B cell (primary cell): ENCODE results near the gene MIDN. TPM values are rescaled to one million over a fixed set of nuclear protein-coding genes. Genes with fewer than 3 reads are reported as not detected.

Source experiments
- ATAC-seq: fragments of 200-7000 bp; cut with Tn5 transposase; one replicate; pipeline ENCODE4 v1.10.0; 2021; ENCODE audit warnings: low read depth, mild to moderate bottlenecking, moderate number of reproducible peaks, moderate library complexity
- CTCF ChIA-PET: fragments of 350-600 bp; sonication (Branson Sonifier 250); formaldehyde crosslinking; loops from one replicate; lab custom pipeline; 2021; ENCODE audit warnings: antibody characterized with exemption, inconsistent platforms; lab: Charles Lee
- POLR2A ChIA-PET: fragments of 350-600 bp; sonication (Branson Sonifier 250); formaldehyde crosslinking; loops from one replicate; lab custom pipeline; 2021; ENCODE audit warnings: antibody characterized with exemption; lab: Charles Lee
- DNase-seq: peaks from one replicate; pipeline ENCODE4 v3.0.0; 2013
- H2AFZ ChIP-seq: 2 replicates; pipeline ENCODE4 v1.6.1; 2012; ENCODE audit warnings: mild to moderate bottlenecking, low read depth, low read length; ENCODE audit not compliant: insufficient read depth, poor library complexity, severe bottlenecking
- H3K27ac ChIP-seq, 2 donors: 1 replicate in 1 of 2; 2 replicates in 1 of 2; pipeline ENCODE4 v1.5.1; 2012 to 2013; ENCODE audit warnings: low read length in 2 of 2, mild to moderate bottlenecking in 2 of 2, moderate library complexity in 1 of 2
- H3K27me3 ChIP-seq, 4 experiments: fragments of 200-600 bp in 1 of 4; sonication (generic) in 1 of 4; replicated peaks in 1 of 4; 1 replicate in 2 of 4; 2 replicates in 2 of 4; pipeline versions ENCODE4 v1.6.1 to v1.7.0; 2013 to 2016; ENCODE audit warnings: low read length in 3 of 4, mild to moderate bottlenecking in 2 of 4, mixed read lengths in 1 of 4, moderate library complexity in 1 of 4; ENCODE audit not compliant: insufficient read depth in 4 of 4, control insufficient read depth in 3 of 4; ENCODE audit errors: control extremely low read depth in 1 of 4
- H3K36me3 ChIP-seq, 2 experiments: replicated peaks in 1 of 2; 1 replicate in 1 of 2; 2 replicates in 1 of 2; pipeline versions ENCODE4 v1.6.1 to v1.7.1; 2013; ENCODE audit warnings: low read length in 1 of 2; ENCODE audit not compliant: insufficient read depth in 2 of 2, control insufficient read depth in 1 of 2; ENCODE audit errors: control extremely low read depth in 1 of 2, extremely low read depth in 1 of 2
- H3K4me1 ChIP-seq, 2 donors: fragments of 200-600 bp in 1 of 2; sonication (generic) in 1 of 2; 1 replicate in 1 of 2; 2 replicates in 1 of 2; pipeline versions ENCODE4 v1.5.1 to v1.6.1; 2013 to 2017; ENCODE audit warnings: low read length in 2 of 2; ENCODE audit not compliant: control insufficient read depth in 2 of 2, insufficient read depth in 2 of 2
- H3K4me2 ChIP-seq: replicated peaks from 2 replicates; pipeline ENCODE3; 2012; ENCODE audit warnings: mild to moderate bottlenecking, low read depth, low read length; ENCODE audit not compliant: poor library complexity, severe bottlenecking
- H3K4me3 ChIP-seq, 5 experiments: fragments of 200-600 bp in 1 of 5; sonication (generic) in 1 of 5; 1 replicate in 3 of 5; 2 replicates in 2 of 5; pipeline versions ENCODE4 v1.5.1 to v1.7.0; 2011 to 2016; ENCODE audit warnings: low read length in 4 of 5, mild to moderate bottlenecking in 4 of 5, low read depth in 2 of 5, control low read depth in 1 of 5, moderate library complexity in 1 of 5; ENCODE audit not compliant: insufficient read depth in 1 of 5; ENCODE audit errors: control extremely low read depth in 1 of 5, extremely low read depth in 1 of 5
- H3K79me2 ChIP-seq: fragments of 200-600 bp; sonication (generic); one replicate; pipeline ENCODE4 v1.6.0; 2016; ENCODE audit warnings: low read length; ENCODE audit not compliant: control insufficient read depth, insufficient read depth
- H3K9ac ChIP-seq: fragments of 200-600 bp; sonication (generic); 2 replicates; pipeline ENCODE4 v1.6.1; 2017; ENCODE audit warnings: mild to moderate bottlenecking, low read length, moderate library complexity
- H3K9me3 ChIP-seq, 3 donors: one replicate each; pipeline versions ENCODE4 v1.6.1 to v1.7.1; 2013; ENCODE audit warnings: low read length in 2 of 3; ENCODE audit not compliant: control insufficient read depth in 2 of 3, insufficient read depth in 1 of 3; ENCODE audit errors: control extremely low read depth in 1 of 3
- H4K20me1 ChIP-seq: 2 replicates; pipeline ENCODE4 v1.6.0; 2012; ENCODE audit warnings: mild to moderate bottlenecking, low read length; ENCODE audit not compliant: insufficient read depth, control insufficient read depth, poor library complexity, severe bottlenecking
- H3K27ac Mint-ChIP-seq: one replicate; pipeline ENCODE4 v1.8.0; 2021; ENCODE audit warnings: mixed read lengths
- H3K27me3 Mint-ChIP-seq: one replicate; pipeline ENCODE4 v1.8.0; 2021; ENCODE audit warnings: mixed read lengths
- H3K4me1 Mint-ChIP-seq: one replicate; pipeline ENCODE4 v1.8.0; 2021; ENCODE audit warnings: mixed read lengths
- H3K4me3 Mint-ChIP-seq: one replicate; pipeline ENCODE4 v1.8.0; 2021; ENCODE audit warnings: mixed read lengths
- H3K9me3 Mint-ChIP-seq: one replicate; pipeline ENCODE4 v1.8.0; 2022; ENCODE audit warnings: mixed read lengths; ENCODE audit not compliant: insufficient read depth
- EZH2 ChIP-seq: IDR thresholded peaks from 2 replicates; pipeline ENCODE4 v1.6.1; 2012; ENCODE audit warnings: borderline replicate concordance, low read depth, mild to moderate bottlenecking, moderate library complexity, low read length; ENCODE audit not compliant: insufficient read depth, poor library complexity, severe bottlenecking
- WGBS: methylation state at CpG from one replicate; pipeline ENCODE4 v1.1.5; 2013; ENCODE audit warnings: missing lambda C conversion rate; ENCODE audit not compliant: insufficient coverage; 5-methylcytosine and 5-hydroxymethylcytosine counted together
- intact Hi-C: fragments of 100-400 bp; cut with micrococcal nuclease; formaldehyde crosslinking; loops from one replicate; pipeline ENCODE4 v1.10.0; 2022
- polyA plus RNA-seq: library from polyadenylated mRNA; depleted of rRNA; stranded (reverse); fragments of >200 nt; gene quantifications from 2 replicates; pipeline ENCODE4 v1.2.3, GENCODE V29; 2012
- total RNA-seq, 2 donors: library from RNA; stranded (reverse); fragments of 120-200 nt in 1 of 2; gene quantifications; 1 replicate in 1 of 2; 2 replicates in 1 of 2; pipeline versions ENCODE4 v1.2.3 to v1.2.4, GENCODE V29; 2013 to 2022
- TF ChIP-seq, protein P1 (sequence below): fragments of 200-600 bp; IDR thresholded peaks from one replicate; pipeline ENCODE4 v1.8.0; 2022; ENCODE audit warnings: antibody characterized with exemption, mild to moderate bottlenecking

Gene MIDN
- total and polyA plus RNA-seq, 2 donors (not counting 1 experiment from before 2014, with no cell fraction given): 98.5 to 156 TPM

DNA sequence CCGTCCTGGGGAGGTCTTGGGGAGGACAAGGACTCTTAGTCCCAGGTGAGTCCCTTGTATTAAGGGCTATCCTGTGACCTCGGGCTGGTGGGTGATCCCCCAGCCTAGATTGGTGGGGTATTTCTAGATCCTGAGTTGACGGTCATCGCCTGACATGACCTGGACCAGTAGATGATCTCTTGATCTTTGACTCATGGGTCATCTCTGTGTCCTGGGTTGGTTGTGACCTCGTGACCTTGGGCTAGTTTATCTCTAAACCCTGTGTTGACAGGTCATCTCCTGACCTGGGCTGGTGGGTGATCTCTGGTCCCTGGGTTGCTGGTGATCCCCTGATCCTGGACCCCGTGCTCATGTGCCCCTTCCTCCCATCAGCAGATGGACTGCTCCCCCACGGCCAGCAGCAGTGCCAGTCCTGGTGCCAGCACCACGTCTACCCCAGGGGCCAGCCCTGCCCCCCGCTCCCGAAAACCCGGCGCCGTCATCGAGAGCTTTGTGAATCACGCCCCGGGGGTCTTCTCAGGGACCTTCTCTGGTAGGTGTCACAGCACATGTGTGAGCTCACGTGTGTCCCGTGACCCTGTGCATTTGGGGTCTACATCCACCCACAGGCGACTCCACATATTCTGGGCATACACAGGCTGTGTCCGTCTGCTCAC, 6.3 kb downstream of the MIDN start:
- Mint-ChIP-seq H3K9me3 (no peaks in the 10 kb centered on the region), H3K27ac (peak overlapping the region; percentile 78), H3K4me3 (peak overlapping the region; percentile 52), H3K4me1 (peaks cover 60% of the 10 kb centered on the region), H3K27me3 (no peaks in the 10 kb centered on the region)
- POLR2A ChIA-PET: interaction anchor here (2.8 to 10.7 kb wide), 2 partner anchors 10 to 11 kb away, joined by 23 to 305 read pairs; partner anchors contain the start of gene CIRBP
- Histone ChIP-seq H3K27me3 (no peaks in the 10 kb centered on the region), H3K4me3 (no peak overlapping the region), H3K27ac (no peak overlapping the region), H3K36me3 (peaks cover 0 to 50% of the 10 kb centered on the region in 2 experiments), H3K9me3 (no peaks in the 10 kb centered on the region), H3K4me2 (peak overlapping the region; percentile 1), H3K9ac (no peak overlapping the region), H2AFZ (no peak overlapping the region), H4K20me1 (peaks cover 69% of the 10 kb centered on the region), H3K4me1 (peaks cover 47 to 82% of the 10 kb centered on the region in 2 donors), H3K79me2 (peaks cover 74% of the 10 kb centered on the region)
- CTCF ChIA-PET: interaction anchor here (1.6 to 5.8 kb wide), 3 partner anchors 10 to 14 kb away, joined by 6 to 113 read pairs (median 42); partner anchors contain the start of gene CIRBP
- DNase-seq: no peak
- no peak for ATAC-seq
- TF ChIP-seq, protein P1, sequence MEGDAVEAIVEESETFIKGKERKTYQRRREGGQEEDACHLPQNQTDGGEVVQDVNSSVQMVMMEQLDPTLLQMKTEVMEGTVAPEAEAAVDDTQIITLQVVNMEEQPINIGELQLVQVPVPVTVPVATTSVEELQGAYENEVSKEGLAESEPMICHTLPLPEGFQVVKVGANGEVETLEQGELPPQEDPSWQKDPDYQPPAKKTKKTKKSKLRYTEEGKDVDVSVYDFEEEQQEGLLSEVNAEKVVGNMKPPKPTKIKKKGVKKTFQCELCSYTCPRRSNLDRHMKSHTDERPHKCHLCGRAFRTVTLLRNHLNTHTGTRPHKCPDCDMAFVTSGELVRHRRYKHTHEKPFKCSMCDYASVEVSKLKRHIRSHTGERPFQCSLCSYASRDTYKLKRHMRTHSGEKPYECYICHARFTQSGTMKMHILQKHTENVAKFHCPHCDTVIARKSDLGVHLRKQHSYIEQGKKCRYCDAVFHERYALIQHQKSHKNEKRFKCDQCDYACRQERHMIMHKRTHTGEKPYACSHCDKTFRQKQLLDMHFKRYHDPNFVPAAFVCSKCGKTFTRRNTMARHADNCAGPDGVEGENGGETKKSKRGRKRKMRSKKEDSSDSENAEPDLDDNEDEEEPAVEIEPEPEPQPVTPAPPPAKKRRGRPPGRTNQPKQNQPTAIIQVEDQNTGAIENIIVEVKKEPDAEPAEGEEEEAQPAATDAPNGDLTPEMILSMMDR: no peak
- no peak for TF ChIP-seq EZH2
- intact Hi-C loops: no loop called here
- WGBS: 94% methylated on average over 20 of the region's 20 CpGs
